DND-41 (cell line): ENCODE data around the gene ZSCAN18.

Experiments used
- ATAC-seq: fragments of 200-7000 bp; cut with Tn5 transposase; 3 replicates; pipeline ENCODE4 v1.9.1; 2021; ENCODE audit warnings: low read depth; ENCODE audit not compliant: insufficient read depth
- DNase-seq: peaks from one replicate; pipeline ENCODE4 v3.0.0-alpha.2; 2020
- H2AFZ ChIP-seq: 2 replicates; pipeline ENCODE4 v1.6.0; 2012; ENCODE audit warnings: low read depth, low read length
- H3K27ac ChIP-seq: 2 replicates; pipeline ENCODE4 v1.5.1; 2012; ENCODE audit warnings: low read length, inconsistent platforms
- H3K27me3 ChIP-seq: fragments of 200-600 bp; sonication (generic); 2 replicates; pipeline ENCODE4 v1.6.0; 2012; ENCODE audit warnings: low read length, mild to moderate bottlenecking, inconsistent platforms; ENCODE audit not compliant: insufficient read depth, poor library complexity
- H3K36me3 ChIP-seq: 2 replicates; pipeline ENCODE4 v1.5.1; 2012; ENCODE audit warnings: low read length, inconsistent platforms; ENCODE audit not compliant: insufficient read depth
- H3K4me1 ChIP-seq: 2 replicates; pipeline ENCODE4 v1.5.1; 2012; ENCODE audit warnings: mild to moderate bottlenecking, low read length; ENCODE audit not compliant: insufficient read depth
- H3K4me2 ChIP-seq: 2 replicates; pipeline ENCODE4 v1.6.0; 2012; ENCODE audit warnings: mild to moderate bottlenecking, moderate library complexity, low read length, inconsistent platforms; ENCODE audit not compliant: insufficient read depth
- H3K4me3 ChIP-seq, 2 experiments: fragments of 200-600 bp in 1 of 2; shearing (Covaris generic) in 1 of 2; 2 replicates each; pipeline ENCODE4 v1.5.1; 2012 to 2016; ENCODE audit warnings: inconsistent platforms in 2 of 2, low read length in 2 of 2, mild to moderate bottlenecking in 2 of 2, low read depth in 1 of 2, moderate library complexity in 1 of 2
- H3K79me2 ChIP-seq: 2 replicates; pipeline ENCODE4 v1.6.0; 2012; ENCODE audit warnings: low read length, inconsistent platforms; ENCODE audit not compliant: insufficient read depth
- H3K9ac ChIP-seq: 2 replicates; pipeline ENCODE4 v1.6.0; 2012; ENCODE audit warnings: low read depth, mild to moderate bottlenecking, inconsistent platforms, low read length, moderate library complexity
- H3K9me3 ChIP-seq: 2 replicates; pipeline ENCODE4 v1.5.1; 2012; ENCODE audit warnings: low read length, moderate library complexity, mild to moderate bottlenecking, inconsistent platforms; ENCODE audit not compliant: insufficient read depth, severe bottlenecking
- H4K20me1 ChIP-seq: 2 replicates; pipeline ENCODE4 v1.6.0; 2012; ENCODE audit warnings: low read length; ENCODE audit not compliant: insufficient read depth
- CTCF ChIP-seq: IDR thresholded peaks from 2 replicates; pipeline ENCODE4 v1.5.1; 2012; ENCODE audit warnings: borderline replicate concordance, low read length, moderate library complexity, mild to moderate bottlenecking; ENCODE audit not compliant: poor library complexity, severe bottlenecking; ENCODE audit errors: extremely low read depth
- EZH2 ChIP-seq: IDR thresholded peaks from 3 replicates; pipeline ENCODE4 v1.6.1; 2012; ENCODE audit warnings: borderline replicate concordance, low read depth, mild to moderate bottlenecking, moderate library complexity, low read length, inconsistent platforms; ENCODE audit not compliant: severe bottlenecking

ZSCAN18 gene

GRCh38 chr19:58063712-58064111, 34.3 kb downstream of the ZSCAN18 start:
- DNase-seq (no peak), ATAC-seq (no peak)
- TF ChIP-seq EZH2 (no peak), CTCF (no peak)
- Histone ChIP-seq H3K9ac (no peak overlapping the region), H3K4me2 (no peak overlapping the region), H3K36me3 (peaks cover 77% of the 10 kb centered on the region), H2AFZ (no peak overlapping the region), H3K27me3 (no peaks in the 10 kb centered on the region), H3K79me2 (peaks cover 10% of the 10 kb centered on the region), H3K9me3 (peaks cover 53% of the 10 kb centered on the region), H3K4me1 (peaks cover 13% of the 10 kb centered on the region), H4K20me1 (no peaks in the 10 kb centered on the region), H3K4me3 (no peak overlapping the region), H3K27ac (no peak overlapping the region)

- no peak for TF ChIP-seq CTCF
- no peak for TF ChIP-seq EZH2
Measured at GRCh38 chr19:58060231-58060630, 37.8 kb downstream of the ZSCAN18 start.

GRCh38 chr19:58059671-58060078, 38.4 kb downstream of the ZSCAN18 start:
- Histone ChIP-seq H3K9me3 (peaks cover 18% of the 10 kb centered on the region), H3K4me2 (peak overlapping the region; percentile 79), H3K4me1 (peaks cover 19% of the 10 kb centered on the region), H3K27me3 (no peaks in the 10 kb centered on the region), H4K20me1 (no peaks in the 10 kb centered on the region), H2AFZ (peak overlapping the region; percentile 57), H3K79me2 (peaks cover 10% of the 10 kb centered on the region), H3K9ac (peak overlapping the region; percentile 80), H3K4me3 (peak overlapping the region; percentile 43 to 76; a peak in 3 of 4 replicates), H3K27ac (peak overlapping the region; percentile 81), H3K36me3 (peaks cover 42% of the 10 kb centered on the region)
- no peak for DNase-seq
- peak; percentile 15; the same call in 2 of the 3 replicates for ATAC-seq
- TF ChIP-seq CTCF: no peak
- TF ChIP-seq EZH2: no peak

More at GRCh38 chr19:58060231-58060630, 37.8 kb downstream of the ZSCAN18 start:
- H3K27me3 ChIP-seq: no peaks in the 10 kb centered on the region
- H3K9ac ChIP-seq: peak overlapping the region; percentile 80; the same call in 1 of the 2 replicates
- peaks cover 10% of the 10 kb centered on the region for H3K79me2 ChIP-seq
- H3K27ac ChIP-seq: no peak overlapping the region
- peaks cover 48% of the 10 kb centered on the region for H3K36me3 ChIP-seq
- DNase-seq (no peak), ATAC-seq (no peak)
- peaks cover 18% of the 10 kb centered on the region for H3K9me3 ChIP-seq
- no peaks in the 10 kb centered on the region for H4K20me1 ChIP-seq
- H2AFZ ChIP-seq: no peak overlapping the region
- peak overlapping the region; percentile 79 for H3K4me2 ChIP-seq
- H3K4me3 ChIP-seq: peak overlapping the region in 1 of 2 experiments; percentile 76; a peak in 2 of 4 replicates
- peaks cover 19% of the 10 kb centered on the region for H3K4me1 ChIP-seq
